HepG2 (cell line): ENCODE data around the gene ALCAM. TPM values are rescaled to one million over a fixed set of nuclear protein-coding genes. Genes with fewer than 3 reads are reported as not detected.

Source experiments
- ATAC-seq: fragments of 200-7000 bp; cut with Tn5 transposase; 3 replicates; pipeline ENCODE4 v1.9.1; 2020; ENCODE audit warnings: mild to moderate bottlenecking, moderate library complexity
- BruUV-seq: library from RNA; stranded (reverse); fragments of 400-500 nt; replicated peaks from 2 replicates; lab custom pipeline; 2021; lab: Mats Ljungman, UMichigan
- CTCF ChIA-PET: fragments of 300-600 bp; formaldehyde crosslinking; extraction: SDS; loops from one replicate; lab custom pipeline; 2021; ENCODE audit warnings: low total read pairs, inconsistent platforms, low intra/inter-chr PET ratio; lab: Yijun Ruan, JAX
- POLR2A ChIA-PET: fragments of 350-600 bp; sonication (Branson Sonifier 250); formaldehyde crosslinking; loops from one replicate; lab custom pipeline; 2020; ENCODE audit warnings: antibody characterized with exemption, inconsistent platforms; lab: Yijun Ruan, JAX
- DNase-seq: peaks from one replicate; pipeline ENCODE4 v3.0.0-alpha.2; 2015; ENCODE audit warnings: low spot score
- FAIRE-seq: peaks from 3 replicates; lab custom pipeline; 2011; peaks lifted over from hg19 to GRCh38; lab: Jason Lieb, UNC
- H2AFZ ChIP-seq: one replicate; pipeline ENCODE4 v1.6.1; 2011; ENCODE audit warnings: low read length, inconsistent platforms
- H3K27ac ChIP-seq: fragments of 300-600 bp; 3 replicates; pipeline ENCODE4 v1.8.0; 2011; ENCODE audit warnings: mixed run types, mild to moderate bottlenecking, mixed read lengths, low read length, inconsistent platforms; ENCODE audit not compliant: insufficient read depth; ENCODE audit errors: extremely low read length
- H3K27me3 ChIP-seq, 2 experiments: fragments of 200-600 bp in 1 of 2; 2 replicates in 1 of 2; 3 replicates in 1 of 2; pipeline versions ENCODE4 v1.6.0 to v1.8.0; 2011; ENCODE audit warnings: low read length in 2 of 2, mild to moderate bottlenecking in 2 of 2, moderate library complexity in 2 of 2, inconsistent platforms in 1 of 2; ENCODE audit not compliant: insufficient read depth in 2 of 2, control insufficient read depth in 1 of 2
- H3K36me3 ChIP-seq, 2 experiments: fragments of 200-600 bp in 1 of 2; replicated peaks in 1 of 2; 2 replicates in 1 of 2; 3 replicates in 1 of 2; pipeline versions ENCODE4 v1.5.1 to v1.8.0; 2011; ENCODE audit warnings: low read length in 2 of 2, inconsistent platforms in 1 of 2; ENCODE audit not compliant: insufficient read depth in 2 of 2, control insufficient read depth in 1 of 2
- H3K4me1 ChIP-seq: 2 replicates; pipeline ENCODE4 v1.5.1; 2012; ENCODE audit warnings: low read length, inconsistent platforms; ENCODE audit not compliant: insufficient read depth
- H3K4me2 ChIP-seq: 2 replicates; pipeline ENCODE4 v1.6.0; 2011; ENCODE audit warnings: low read depth, low read length, inconsistent platforms
- H3K4me3 ChIP-seq, 3 experiments: fragments of 200-600 bp in 1 of 3; sonication (generic), shearing (Covaris generic) in 1 of 3; replicated peaks in 1 of 3; 2 replicates each; pipeline ENCODE4 v1.5.1; 2011 to 2016; ENCODE audit warnings: low read length in 3 of 3, inconsistent platforms in 2 of 3, low read depth in 2 of 3, mild to moderate bottlenecking in 2 of 3, control low read depth in 1 of 3, mixed read lengths in 1 of 3; ENCODE audit not compliant: insufficient read depth in 1 of 3
- H3K79me2 ChIP-seq: one replicate; pipeline ENCODE4 v1.6.1; 2011; ENCODE audit warnings: low read length, inconsistent platforms; ENCODE audit not compliant: insufficient read depth
- H3K9ac ChIP-seq: 2 replicates; pipeline ENCODE4 v1.6.0; 2011; ENCODE audit warnings: mild to moderate bottlenecking, low read depth, low read length, inconsistent platforms; ENCODE audit not compliant: insufficient read depth
- H3K9me3 ChIP-seq: 2 replicates; pipeline ENCODE4 v1.5.1; 2012; ENCODE audit warnings: mild to moderate bottlenecking, low read length
- H4K20me1 ChIP-seq: 2 replicates; pipeline ENCODE4 v1.6.0; 2011; ENCODE audit warnings: inconsistent platforms, mild to moderate bottlenecking, low read length, moderate library complexity; ENCODE audit not compliant: insufficient read depth
- KAT2B ChIP-seq: fragments of 150-350 bp; IDR thresholded peaks from 2 replicates; pipeline ENCODE4 v1.6.1; 2014; ENCODE audit warnings: low read depth, low read length, borderline replicate concordance
- MAF1 ChIP-seq: sonication (generic); formaldehyde crosslinking; IDR thresholded peaks from 2 replicates; pipeline ENCODE4 v1.5.0; 2020; ENCODE audit warnings: missing genetic modification reagents, borderline replicate concordance
- NCOA2 ChIP-seq: sonication (generic); formaldehyde crosslinking; IDR thresholded peaks from 2 replicates; pipeline ENCODE4 v1.8.0; 2022; ENCODE audit warnings: inconsistent platforms
- PTBP1 ChIP-seq: fragments of 200-400 bp; formaldehyde crosslinking; IDR thresholded peaks from 2 replicates; pipeline ENCODE4 v1.6.1; 2018; ENCODE audit warnings: low read length, low read depth; ENCODE audit not compliant: poor library complexity, severe bottlenecking
- ZBTB3 ChIP-seq: sonication (generic); formaldehyde crosslinking; IDR thresholded peaks from 2 replicates; pipeline ENCODE4 v1.4.0; 2020; ENCODE audit warnings: low read depth, mild to moderate bottlenecking, moderate library complexity, missing genetic modification reagents, borderline replicate concordance
- ZC3H13 ChIP-seq: sonication (generic); formaldehyde crosslinking; IDR thresholded peaks from 2 replicates; pipeline ENCODE4 v1.8.1; 2023; ENCODE audit warnings: mild to moderate bottlenecking, missing genetic modification reagents, moderate library complexity
- ZSCAN29 ChIP-seq: sonication (generic); formaldehyde crosslinking; conservative IDR thresholded peaks from 2 replicates; pipeline ENCODE4 v1.4.0; 2020; ENCODE audit warnings: mild to moderate bottlenecking, missing genetic modification reagents
- WGBS: methylation state at CpG from one replicate; pipeline ENCODE4 v1.1.6; 2017; ENCODE audit warnings: low lambda C conversion rate; 5-methylcytosine and 5-hydroxymethylcytosine counted together
- in situ Hi-C: cut with HindIII; loops from 2 replicates; pipeline ENCODE4 v1.10.0; 2017; ENCODE audit warnings: low pct_unique_long_range_greater_than_20kb; ENCODE audit not compliant: extremely low pct_ligation_motif_present
- intact Hi-C: fragments of 100-400 bp; cut with micrococcal nuclease; formaldehyde crosslinking; loops from one replicate; pipeline ENCODE4 v1.10.0; 2022; ENCODE audit not compliant: unreplicated experiment
- polyA plus RNA-seq, 8 experiments: library from polyadenylated mRNA; depleted of rRNA in 3 of 8; stranded (reverse) in 7 of 8; unstranded in 1 of 8; fragments of >200 nt; fragmentation: Illumina TruSeq in 4 of 8; extraction: Trizol in 4 of 8; gene quantifications; 2 replicates each; pipeline versions ENCODE4 v1.2.1 to v1.2.3, GENCODE V29; 2011 to 2016; ENCODE audit warnings: low read depth in 4 of 8, missing spikeins in 1 of 8, mixed read lengths in 1 of 8; ENCODE audit not compliant: insufficient read depth in 1 of 8
- total RNA-seq, 5 experiments: library from RNA; depleted of rRNA; stranded (reverse); fragments of >200 nt; fragmentation: Illumina TruSeq; extraction: Trizol; gene quantifications; 2 replicates each; pipeline ENCODE4 v1.2.3, GENCODE V29; 2016; ENCODE audit warnings: low read depth in 1 of 5
- TF ChIP-seq, protein P1 (sequence below): sonication (generic); formaldehyde crosslinking; IDR thresholded peaks from 2 replicates; pipeline ENCODE4 v1.4.0; 2020; ENCODE audit warnings: missing genetic modification reagents
- TF ChIP-seq, protein P2 (sequence below): IDR thresholded peaks from 2 replicates; pipeline ENCODE4 v1.6.1; 2016; ENCODE audit warnings: mild to moderate bottlenecking
- TF ChIP-seq, protein P3 (sequence below): sonication (generic); formaldehyde crosslinking; IDR thresholded peaks from 2 replicates; pipeline ENCODE4 v1.4.0; 2020; ENCODE audit warnings: missing genetic modification reagents, mild to moderate bottlenecking, borderline replicate concordance
- TF ChIP-seq, protein P4 (sequence below): sonication (generic); formaldehyde crosslinking; IDR thresholded peaks from 2 replicates; pipeline ENCODE4 v1.8.0; 2022; ENCODE audit warnings: missing genetic modification reagents, mild to moderate bottlenecking, inconsistent platforms, borderline replicate concordance

ALCAM gene
- total and polyA plus RNA-seq, 2 of the 13 experiments (the other 11 are each of a cell fraction or from before 2014, with no cell fraction given): 26.0 to 33.1 TPM

DNA sequence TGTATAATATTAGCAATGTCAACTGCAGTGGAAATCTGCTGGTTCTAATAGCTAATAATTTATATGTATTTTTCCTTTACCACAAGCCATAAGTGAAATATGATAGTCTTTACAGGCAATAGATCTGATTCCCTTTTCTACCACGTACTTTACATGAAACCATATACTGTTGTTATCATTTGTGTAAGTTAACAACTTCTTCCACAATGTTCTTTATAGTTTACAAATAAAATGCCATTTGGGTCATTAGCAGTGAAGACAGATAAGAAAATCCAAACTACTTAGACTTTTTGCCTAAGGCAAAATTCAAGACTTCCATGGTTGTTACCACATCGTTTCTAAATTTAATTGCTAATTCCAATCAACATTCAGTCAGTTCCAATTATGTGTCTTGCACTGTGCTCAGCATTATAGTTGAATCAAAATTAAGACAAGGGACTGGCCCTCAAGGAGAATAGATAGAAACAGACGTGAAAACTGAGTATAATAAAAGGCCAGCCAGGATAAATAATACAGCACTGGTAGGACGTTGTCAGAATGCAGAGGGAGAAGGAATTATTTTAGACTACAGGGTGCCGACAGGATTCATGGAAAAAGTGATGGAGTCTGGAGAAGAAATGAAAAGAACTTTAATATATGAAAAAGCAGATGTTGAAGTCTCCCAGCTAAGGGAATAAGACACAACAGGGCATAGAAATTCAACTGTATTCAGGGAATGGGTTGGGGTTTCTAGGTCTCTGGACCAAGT lies 249.8 kb downstream of the ALCAM start:
- Histone ChIP-seq H3K9ac (no peak overlapping the region), H3K79me2 (no peaks in the 10 kb centered on the region), H2AFZ (no peak overlapping the region), H3K4me1 (no peaks in the 10 kb centered on the region), H4K20me1 (no peaks in the 10 kb centered on the region), H3K36me3 (no peaks in the 10 kb centered on the region), H3K9me3 (no peaks in the 10 kb centered on the region), H3K27ac (no peak overlapping the region), H3K4me2 (no peak overlapping the region), H3K4me3 (no peak overlapping the region), H3K27me3 (no peaks in the 10 kb centered on the region; a peak in 1 of 5 replicates)
- DNase-seq: no peak
- in situ Hi-C loops (no loop called here), intact Hi-C loops (no loop called here)
- CTCF ChIA-PET: no interaction called here
- FAIRE-seq: no peak
- 2% methylated on average over 5 of the region's 5 CpGs for WGBS
- ATAC-seq: no peak
- no TSS peak for BruUV-seq
- POLR2A ChIA-PET: no interaction called here
- no peak for TF ChIP-seq NCOA2
- TF ChIP-seq, protein P1, sequence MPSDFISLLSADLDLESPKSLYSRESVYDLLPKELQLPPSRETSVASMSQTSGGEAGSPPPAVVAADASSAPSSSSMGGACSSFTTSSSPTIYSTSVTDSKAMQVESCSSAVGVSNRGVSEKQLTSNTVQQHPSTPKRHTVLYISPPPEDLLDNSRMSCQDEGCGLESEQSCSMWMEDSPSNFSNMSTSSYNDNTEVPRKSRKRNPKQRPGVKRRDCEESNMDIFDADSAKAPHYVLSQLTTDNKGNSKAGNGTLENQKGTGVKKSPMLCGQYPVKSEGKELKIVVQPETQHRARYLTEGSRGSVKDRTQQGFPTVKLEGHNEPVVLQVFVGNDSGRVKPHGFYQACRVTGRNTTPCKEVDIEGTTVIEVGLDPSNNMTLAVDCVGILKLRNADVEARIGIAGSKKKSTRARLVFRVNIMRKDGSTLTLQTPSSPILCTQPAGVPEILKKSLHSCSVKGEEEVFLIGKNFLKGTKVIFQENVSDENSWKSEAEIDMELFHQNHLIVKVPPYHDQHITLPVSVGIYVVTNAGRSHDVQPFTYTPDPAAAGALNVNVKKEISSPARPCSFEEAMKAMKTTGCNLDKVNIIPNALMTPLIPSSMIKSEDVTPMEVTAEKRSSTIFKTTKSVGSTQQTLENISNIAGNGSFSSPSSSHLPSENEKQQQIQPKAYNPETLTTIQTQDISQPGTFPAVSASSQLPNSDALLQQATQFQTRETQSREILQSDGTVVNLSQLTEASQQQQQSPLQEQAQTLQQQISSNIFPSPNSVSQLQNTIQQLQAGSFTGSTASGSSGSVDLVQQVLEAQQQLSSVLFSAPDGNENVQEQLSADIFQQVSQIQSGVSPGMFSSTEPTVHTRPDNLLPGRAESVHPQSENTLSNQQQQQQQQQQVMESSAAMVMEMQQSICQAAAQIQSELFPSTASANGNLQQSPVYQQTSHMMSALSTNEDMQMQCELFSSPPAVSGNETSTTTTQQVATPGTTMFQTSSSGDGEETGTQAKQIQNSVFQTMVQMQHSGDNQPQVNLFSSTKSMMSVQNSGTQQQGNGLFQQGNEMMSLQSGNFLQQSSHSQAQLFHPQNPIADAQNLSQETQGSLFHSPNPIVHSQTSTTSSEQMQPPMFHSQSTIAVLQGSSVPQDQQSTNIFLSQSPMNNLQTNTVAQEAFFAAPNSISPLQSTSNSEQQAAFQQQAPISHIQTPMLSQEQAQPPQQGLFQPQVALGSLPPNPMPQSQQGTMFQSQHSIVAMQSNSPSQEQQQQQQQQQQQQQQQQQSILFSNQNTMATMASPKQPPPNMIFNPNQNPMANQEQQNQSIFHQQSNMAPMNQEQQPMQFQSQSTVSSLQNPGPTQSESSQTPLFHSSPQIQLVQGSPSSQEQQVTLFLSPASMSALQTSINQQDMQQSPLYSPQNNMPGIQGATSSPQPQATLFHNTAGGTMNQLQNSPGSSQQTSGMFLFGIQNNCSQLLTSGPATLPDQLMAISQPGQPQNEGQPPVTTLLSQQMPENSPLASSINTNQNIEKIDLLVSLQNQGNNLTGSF: no peak
- no peak for TF ChIP-seq ZC3H13 (CRISPR knock-in tag)
- TF ChIP-seq ZSCAN29 (CRISPR knock-in tag): no peak
- TF ChIP-seq, protein P2, sequence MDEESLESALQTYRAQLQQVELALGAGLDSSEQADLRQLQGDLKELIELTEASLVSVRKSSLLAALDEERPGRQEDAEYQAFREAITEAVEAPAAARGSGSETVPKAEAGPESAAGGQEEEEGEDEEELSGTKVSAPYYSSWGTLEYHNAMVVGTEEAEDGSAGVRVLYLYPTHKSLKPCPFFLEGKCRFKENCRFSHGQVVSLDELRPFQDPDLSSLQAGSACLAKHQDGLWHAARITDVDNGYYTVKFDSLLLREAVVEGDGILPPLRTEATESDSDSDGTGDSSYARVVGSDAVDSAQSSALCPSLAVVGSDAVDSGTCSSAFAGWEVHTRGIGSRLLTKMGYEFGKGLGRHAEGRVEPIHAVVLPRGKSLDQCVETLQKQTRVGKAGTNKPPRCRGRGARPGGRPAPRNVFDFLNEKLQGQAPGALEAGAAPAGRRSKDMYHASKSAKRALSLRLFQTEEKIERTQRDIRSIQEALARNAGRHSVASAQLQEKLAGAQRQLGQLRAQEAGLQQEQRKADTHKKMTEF (CRISPR knock-in tag): no peak
- no peak for TF ChIP-seq KAT2B
- TF ChIP-seq, protein P3, sequence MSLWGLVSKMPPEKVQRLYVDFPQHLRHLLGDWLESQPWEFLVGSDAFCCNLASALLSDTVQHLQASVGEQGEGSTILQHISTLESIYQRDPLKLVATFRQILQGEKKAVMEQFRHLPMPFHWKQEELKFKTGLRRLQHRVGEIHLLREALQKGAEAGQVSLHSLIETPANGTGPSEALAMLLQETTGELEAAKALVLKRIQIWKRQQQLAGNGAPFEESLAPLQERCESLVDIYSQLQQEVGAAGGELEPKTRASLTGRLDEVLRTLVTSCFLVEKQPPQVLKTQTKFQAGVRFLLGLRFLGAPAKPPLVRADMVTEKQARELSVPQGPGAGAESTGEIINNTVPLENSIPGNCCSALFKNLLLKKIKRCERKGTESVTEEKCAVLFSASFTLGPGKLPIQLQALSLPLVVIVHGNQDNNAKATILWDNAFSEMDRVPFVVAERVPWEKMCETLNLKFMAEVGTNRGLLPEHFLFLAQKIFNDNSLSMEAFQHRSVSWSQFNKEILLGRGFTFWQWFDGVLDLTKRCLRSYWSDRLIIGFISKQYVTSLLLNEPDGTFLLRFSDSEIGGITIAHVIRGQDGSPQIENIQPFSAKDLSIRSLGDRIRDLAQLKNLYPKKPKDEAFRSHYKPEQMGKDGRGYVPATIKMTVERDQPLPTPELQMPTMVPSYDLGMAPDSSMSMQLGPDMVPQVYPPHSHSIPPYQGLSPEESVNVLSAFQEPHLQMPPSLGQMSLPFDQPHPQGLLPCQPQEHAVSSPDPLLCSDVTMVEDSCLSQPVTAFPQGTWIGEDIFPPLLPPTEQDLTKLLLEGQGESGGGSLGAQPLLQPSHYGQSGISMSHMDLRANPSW (CRISPR knock-in tag): no peak
- no peak for TF ChIP-seq MAF1 (CRISPR knock-in tag)
- no peak for TF ChIP-seq ZBTB3 (CRISPR knock-in tag)
- TF ChIP-seq, protein P4, sequence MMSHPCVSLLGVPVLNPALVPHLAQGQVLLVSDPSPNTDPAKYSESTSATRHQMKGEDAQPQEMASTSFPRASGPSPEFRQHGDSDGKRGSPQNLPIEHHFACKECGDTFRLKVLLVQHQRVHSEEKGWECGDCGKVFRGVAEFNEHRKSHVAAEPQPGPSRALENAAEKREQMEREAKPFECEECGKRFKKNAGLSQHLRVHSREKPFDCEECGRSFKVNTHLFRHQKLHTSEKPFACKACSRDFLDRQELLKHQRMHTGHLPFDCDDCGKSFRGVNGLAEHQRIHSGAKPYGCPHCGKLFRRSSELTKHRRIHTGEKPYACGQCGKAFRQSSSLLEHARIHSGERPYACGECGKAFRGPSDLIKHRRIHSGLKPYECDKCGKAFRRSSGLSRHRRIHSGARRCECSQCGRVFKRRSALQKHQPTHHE (CRISPR knock-in tag): no peak
- no peak for TF ChIP-seq PTBP1
